Parathyroid adenoma (tissue), 2 donors: Measurements from ENCODE around the gene PFDN6.
"Not testable (repeated sequence)": the region's sequence is repeated elsewhere in the genome, so short reads cannot be mapped to it uniquely, and the experiment has no call there.

Experiments used
- H2AFZ ChIP-seq: fragments of 300-600 bp; sonication (generic); one replicate; pipeline ENCODE4 v1.7.0; 2017; ENCODE audit warnings: antibody characterized with exemption, mild to moderate bottlenecking
- H3K27ac ChIP-seq: fragments of 300-600 bp; sonication (generic); one replicate; pipeline ENCODE4 v1.7.0; 2017
- H3K27me3 ChIP-seq: fragments of 300-600 bp; sonication (generic); one replicate; pipeline ENCODE4 v1.7.0; 2017; ENCODE audit warnings: low read length; ENCODE audit not compliant: control insufficient read depth, insufficient read depth
- H3K36me3 ChIP-seq: fragments of 300-600 bp; sonication (generic); one replicate; pipeline ENCODE4 v1.7.0; 2017; ENCODE audit warnings: low read length; ENCODE audit not compliant: control insufficient read depth, insufficient read depth
- H3K4me1 ChIP-seq: fragments of 300-600 bp; sonication (generic); one replicate; pipeline ENCODE4 v1.7.0; 2017; ENCODE audit warnings: control low read depth
- H3K4me2 ChIP-seq: fragments of 300-600 bp; sonication (generic); one replicate; pipeline ENCODE4 v1.7.0; 2017; ENCODE audit warnings: low read length
- H3K4me3 ChIP-seq: fragments of 300-600 bp; sonication (generic); one replicate; pipeline ENCODE4 v1.7.0; 2017; ENCODE audit warnings: low read depth, low read length
- H3K79me2 ChIP-seq: fragments of 300-600 bp; sonication (generic); one replicate; pipeline ENCODE4 v1.7.0; 2017; ENCODE audit warnings: control low read depth
- H3K9ac ChIP-seq: fragments of 300-600 bp; sonication (generic); one replicate; pipeline ENCODE4 v1.7.0; 2017; ENCODE audit warnings: mild to moderate bottlenecking
- H3K9me3 ChIP-seq: fragments of 300-600 bp; sonication (generic); one replicate; pipeline ENCODE4 v1.7.0; 2017; ENCODE audit warnings: low read length; ENCODE audit not compliant: control insufficient read depth
- TF ChIP-seq, protein P1 (sequence below): fragments of 300-600 bp; sonication (generic); IDR thresholded peaks from one replicate; pipeline ENCODE4 v1.7.0; 2017; ENCODE audit warnings: antibody characterized with exemption, mild to moderate bottlenecking
- donor health status: primary hyperparathyroidism.

PFDN6 gene

DNA sequence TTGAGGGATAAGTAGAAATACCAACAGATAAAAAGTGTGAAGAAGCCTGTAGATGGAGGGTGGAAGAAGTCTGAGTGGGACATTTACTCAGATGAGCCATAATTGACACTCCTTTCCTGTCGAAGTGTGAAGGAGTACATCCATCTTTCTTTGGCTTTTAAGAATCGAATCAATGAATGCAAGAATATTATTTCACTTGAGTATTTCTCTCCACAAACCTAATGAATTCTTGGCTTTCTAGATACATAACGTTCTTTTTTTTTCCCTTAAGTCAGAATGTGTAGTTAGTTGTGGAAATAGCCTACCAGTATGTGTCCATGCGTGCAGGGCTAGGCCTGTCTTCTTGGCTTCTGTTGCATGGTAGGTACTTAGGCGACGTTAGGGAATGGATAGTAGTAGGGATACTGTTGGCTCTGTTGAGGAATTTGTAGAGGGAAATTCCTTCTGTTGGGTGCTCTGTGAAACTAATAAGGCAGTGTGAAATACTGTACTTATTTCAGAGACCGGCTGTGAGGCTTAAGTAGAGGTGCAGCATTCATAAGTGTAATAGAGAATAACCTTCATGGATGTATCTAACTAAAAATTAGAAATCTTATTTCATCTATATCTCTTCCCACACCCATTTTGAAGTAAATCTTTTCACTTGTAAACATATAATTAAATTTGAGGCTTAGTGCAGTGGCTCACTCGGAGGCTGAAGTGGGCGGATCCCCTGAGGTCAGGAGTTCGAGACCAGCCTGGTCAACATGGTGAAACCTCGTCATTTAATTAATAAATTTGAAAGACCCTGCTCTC is 16.1 kb upstream of the PFDN6 start:
- Histone ChIP-seq H3K79me2 (peaks cover 6% of the 10 kb centered on the region), H3K36me3 (no peaks in the 10 kb centered on the region), H3K4me1 (peaks cover 6% of the 10 kb centered on the region), H2AFZ (no peak overlapping the region), H3K9me3 (no peaks in the 10 kb centered on the region), H3K27ac (no peak overlapping the region), H3K4me2 (peak overlapping the region; percentile 84), H3K9ac (no peak overlapping the region), H3K27me3 (no peaks in the 10 kb centered on the region), H3K4me3 (no peak overlapping the region)
- TF ChIP-seq, protein P1, sequence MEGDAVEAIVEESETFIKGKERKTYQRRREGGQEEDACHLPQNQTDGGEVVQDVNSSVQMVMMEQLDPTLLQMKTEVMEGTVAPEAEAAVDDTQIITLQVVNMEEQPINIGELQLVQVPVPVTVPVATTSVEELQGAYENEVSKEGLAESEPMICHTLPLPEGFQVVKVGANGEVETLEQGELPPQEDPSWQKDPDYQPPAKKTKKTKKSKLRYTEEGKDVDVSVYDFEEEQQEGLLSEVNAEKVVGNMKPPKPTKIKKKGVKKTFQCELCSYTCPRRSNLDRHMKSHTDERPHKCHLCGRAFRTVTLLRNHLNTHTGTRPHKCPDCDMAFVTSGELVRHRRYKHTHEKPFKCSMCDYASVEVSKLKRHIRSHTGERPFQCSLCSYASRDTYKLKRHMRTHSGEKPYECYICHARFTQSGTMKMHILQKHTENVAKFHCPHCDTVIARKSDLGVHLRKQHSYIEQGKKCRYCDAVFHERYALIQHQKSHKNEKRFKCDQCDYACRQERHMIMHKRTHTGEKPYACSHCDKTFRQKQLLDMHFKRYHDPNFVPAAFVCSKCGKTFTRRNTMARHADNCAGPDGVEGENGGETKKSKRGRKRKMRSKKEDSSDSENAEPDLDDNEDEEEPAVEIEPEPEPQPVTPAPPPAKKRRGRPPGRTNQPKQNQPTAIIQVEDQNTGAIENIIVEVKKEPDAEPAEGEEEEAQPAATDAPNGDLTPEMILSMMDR: no peak

DNA sequence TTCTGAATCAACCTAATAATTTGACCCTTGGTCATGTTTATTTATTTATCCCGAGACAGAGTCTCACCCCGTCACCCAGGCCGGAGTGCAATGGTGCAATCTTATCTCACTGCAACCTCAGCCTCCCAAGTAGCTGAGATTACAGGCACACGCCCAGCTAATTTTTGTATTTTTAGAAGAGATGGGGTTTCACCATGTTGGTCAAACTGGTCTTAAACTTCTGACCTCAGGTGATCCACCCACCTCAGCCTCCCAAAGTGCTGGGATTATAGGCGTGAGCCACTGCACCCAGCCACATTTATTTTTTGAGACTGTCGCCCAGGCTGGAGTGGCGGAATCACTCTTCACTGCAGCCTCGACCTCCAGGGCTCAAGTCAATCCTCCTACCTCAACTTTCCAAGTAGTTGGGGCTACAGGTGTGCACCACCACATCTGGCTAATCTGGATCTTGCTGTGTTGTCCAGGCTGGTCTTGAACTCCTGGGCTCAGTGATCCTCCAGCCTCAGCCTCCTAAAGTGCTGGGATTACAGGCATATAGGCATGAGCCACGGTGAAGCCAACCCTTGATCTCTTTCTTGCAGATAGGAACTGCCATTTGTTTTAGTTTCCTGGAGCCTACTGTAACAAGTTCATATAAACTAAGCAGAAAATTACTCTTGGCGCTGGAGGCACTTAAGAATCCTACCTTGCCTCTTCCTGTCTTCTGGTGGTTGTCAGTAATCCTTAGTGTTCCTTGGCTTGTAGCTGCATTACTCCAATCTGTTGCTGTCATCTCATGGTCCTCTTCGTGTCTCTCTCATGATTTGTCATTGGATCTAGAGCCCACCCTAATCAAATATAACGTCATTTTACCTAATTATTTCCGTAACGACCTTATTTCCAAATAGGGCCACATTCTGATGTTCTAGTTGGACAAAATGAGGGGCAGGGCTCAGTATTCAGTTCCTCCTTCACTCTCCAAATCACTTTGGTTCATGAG is 15.2 kb upstream of the PFDN6 start:
- H3K36me3 ChIP-seq: no peaks in the 10 kb centered on the region
- TF ChIP-seq, protein P1: no peak
- no peak overlapping the region for H3K27ac ChIP-seq
- H3K79me2 ChIP-seq: peaks cover 6% of the 10 kb centered on the region
- H3K4me3 ChIP-seq: no peak overlapping the region
- no peak overlapping the region for H2AFZ ChIP-seq
- no peak overlapping the region for H3K4me2 ChIP-seq
- H3K9ac ChIP-seq: no peak overlapping the region
- no peaks in the 10 kb centered on the region for H3K27me3 ChIP-seq
- H3K4me1 ChIP-seq: peaks cover 6% of the 10 kb centered on the region
- no peaks in the 10 kb centered on the region for H3K9me3 ChIP-seq

DNA sequence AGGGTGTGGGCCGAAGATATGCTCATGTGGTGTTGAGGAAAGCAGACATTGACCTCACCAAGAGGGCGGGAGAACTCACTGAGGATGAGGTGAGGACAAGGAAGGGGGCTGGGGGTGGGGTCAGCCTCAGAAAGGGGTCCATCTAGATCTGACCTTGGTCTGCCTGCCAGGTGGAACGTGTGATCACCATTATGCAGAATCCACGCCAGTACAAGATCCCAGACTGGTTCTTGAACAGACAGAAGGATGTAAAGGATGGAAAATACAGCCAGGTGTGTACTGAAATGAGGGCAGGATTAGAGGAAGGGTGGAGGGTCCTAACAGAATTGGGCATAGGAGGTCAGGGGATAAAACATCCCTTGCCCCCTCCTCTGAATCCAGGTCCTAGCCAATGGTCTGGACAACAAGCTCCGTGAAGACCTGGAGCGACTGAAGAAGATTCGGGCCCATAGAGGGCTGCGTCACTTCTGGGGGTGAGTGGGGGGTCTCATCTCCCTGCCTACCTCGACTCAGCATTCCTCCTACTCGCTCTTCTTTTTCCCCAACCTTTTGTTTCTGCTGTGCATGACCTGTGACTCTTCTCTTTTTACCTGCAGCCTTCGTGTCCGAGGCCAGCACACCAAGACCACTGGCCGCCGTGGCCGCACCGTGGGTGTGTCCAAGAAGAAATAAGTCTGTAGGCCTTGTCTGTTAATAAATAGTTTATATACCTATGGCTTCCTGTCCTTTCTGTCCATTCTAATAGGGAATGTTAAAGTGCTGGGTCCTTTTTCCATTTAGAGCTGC is 13.4 kb upstream of the PFDN6 start:
- not testable (repeated sequence) for H3K9ac ChIP-seq, H3K4me1 ChIP-seq, H2AFZ ChIP-seq, H3K9me3 ChIP-seq, H3K27ac ChIP-seq, H3K36me3 ChIP-seq, H3K79me2 ChIP-seq, H3K27me3 ChIP-seq
- peak overlapping the region; percentile 78 for H3K4me2 ChIP-seq
- peak overlapping the region; percentile 63 for H3K4me3 ChIP-seq

DNA sequence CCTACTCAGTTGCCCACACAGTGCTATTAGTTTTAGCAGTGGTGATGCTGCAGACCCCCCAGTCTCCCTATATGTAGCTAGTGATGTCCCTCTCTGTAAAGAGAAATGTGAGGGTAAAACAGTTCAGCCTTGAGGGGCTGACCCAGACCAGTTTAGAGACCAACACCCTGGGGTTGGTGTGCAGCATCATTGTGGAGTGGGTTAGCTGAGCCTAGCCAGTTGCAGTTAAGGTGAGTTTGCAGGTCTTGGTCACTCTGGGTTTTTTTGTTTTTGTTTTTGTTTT is 12.9 kb upstream of the PFDN6 start:
- Histone ChIP-seq H3K79me2 (no peaks in the 10 kb centered on the region), H3K4me1 (peaks cover 6% of the 10 kb centered on the region), H3K27ac (peak overlapping the region; percentile 50), H3K4me2 (peak overlapping the region; percentile 78), H3K4me3 (peak overlapping the region; percentile 63), H2AFZ (peak overlapping the region; percentile 72), H3K36me3 (no peaks in the 10 kb centered on the region), H3K9ac (no peak overlapping the region), H3K27me3 (no peaks in the 10 kb centered on the region), H3K9me3 (no peaks in the 10 kb centered on the region)
- TF ChIP-seq, protein P1: no peak
